KOPT-K1 (cell line): ENCODE data around the gene MED13L.

Experiments used
- H3K27ac ChIP-seq: fragments of 200-600 bp; sonication (generic); 2 replicates; pipeline ENCODE4 v1.5.1; 2016; ENCODE audit warnings: antibody characterized with exemption, mild to moderate bottlenecking, low read depth, low read length; ENCODE audit not compliant: poor library complexity, severe bottlenecking
- H3K36me3 ChIP-seq: fragments of 200-600 bp; sonication (generic); 2 replicates; pipeline ENCODE4 v1.5.1; 2017; ENCODE audit warnings: antibody characterized with exemption, mild to moderate bottlenecking, low read length, moderate library complexity; ENCODE audit not compliant: insufficient read depth
- H3K9me3 ChIP-seq: fragments of 200-600 bp; sonication (generic); 2 replicates; pipeline ENCODE4 v1.5.1; 2017; ENCODE audit warnings: antibody characterized with exemption, low read length, mild to moderate bottlenecking; ENCODE audit not compliant: insufficient read depth, poor library complexity, severe bottlenecking

The MED13L gene

DNA sequence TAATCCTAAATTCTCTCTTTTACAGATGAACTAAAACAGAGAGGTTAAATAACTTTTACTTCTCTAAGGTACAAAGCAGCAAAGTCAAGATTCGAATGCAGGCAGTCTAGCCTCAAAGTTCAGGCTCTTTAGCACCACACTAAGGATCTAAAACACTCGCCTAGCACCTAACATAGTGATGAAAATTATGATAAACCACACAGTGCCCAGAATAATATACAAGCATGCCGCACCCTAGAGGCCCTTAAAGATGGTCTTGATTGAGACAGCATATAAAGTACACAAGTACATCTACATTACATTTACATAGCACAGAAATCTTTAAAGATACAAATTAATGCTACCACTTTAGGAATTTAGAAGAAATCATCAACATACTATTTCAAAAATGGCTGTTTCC, 207.0 kb downstream of the MED13L start:
- Histone ChIP-seq H3K27ac (no peak overlapping the region), H3K36me3 (no peaks in the 10 kb centered on the region), H3K9me3 (no peaks in the 10 kb centered on the region)

DNA sequence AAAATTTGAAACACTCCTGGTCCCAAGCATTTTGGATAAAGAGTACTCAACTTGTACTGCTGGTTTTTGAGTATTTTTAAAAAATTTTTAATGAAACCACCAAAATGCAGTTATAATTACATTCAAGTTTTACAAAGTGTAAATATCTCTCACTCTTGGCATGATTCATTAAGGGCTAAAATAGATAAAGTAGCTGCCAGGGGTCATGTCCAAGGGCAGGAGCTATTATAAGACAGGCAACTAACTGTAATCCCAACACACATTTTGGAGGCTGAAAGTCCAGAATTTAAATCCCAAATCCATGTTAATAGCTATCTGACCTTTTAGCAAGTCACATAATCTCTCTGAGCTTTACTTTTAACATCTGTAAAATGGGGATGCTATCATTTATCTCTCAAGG, 207.6 kb downstream of the MED13L start:
- Histone ChIP-seq H3K27ac (no peak overlapping the region), H3K36me3 (no peaks in the 10 kb centered on the region), H3K9me3 (no peaks in the 10 kb centered on the region)

DNA sequence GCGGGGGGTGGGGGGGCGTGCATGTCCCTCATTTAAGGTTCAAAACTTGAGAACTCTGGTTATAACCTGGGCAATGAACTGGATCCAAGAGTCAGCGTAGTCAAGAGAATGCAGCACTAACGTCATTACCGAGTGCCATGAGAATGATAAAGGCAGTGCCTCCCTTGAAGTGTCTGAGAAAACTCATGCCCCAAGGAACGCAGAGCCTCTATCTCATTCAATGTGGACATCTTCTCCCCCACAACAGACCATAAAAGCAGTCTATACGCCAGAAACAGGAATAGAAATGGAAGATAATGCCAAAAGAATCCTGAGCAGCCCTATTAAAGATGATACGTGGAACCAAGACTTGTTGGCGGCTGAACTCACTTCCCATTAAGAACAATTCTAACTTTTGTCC, 208.6 kb downstream of the MED13L start:
- no peaks in the 10 kb centered on the region for H3K9me3 ChIP-seq
- no peak overlapping the region for H3K27ac ChIP-seq

DNA sequence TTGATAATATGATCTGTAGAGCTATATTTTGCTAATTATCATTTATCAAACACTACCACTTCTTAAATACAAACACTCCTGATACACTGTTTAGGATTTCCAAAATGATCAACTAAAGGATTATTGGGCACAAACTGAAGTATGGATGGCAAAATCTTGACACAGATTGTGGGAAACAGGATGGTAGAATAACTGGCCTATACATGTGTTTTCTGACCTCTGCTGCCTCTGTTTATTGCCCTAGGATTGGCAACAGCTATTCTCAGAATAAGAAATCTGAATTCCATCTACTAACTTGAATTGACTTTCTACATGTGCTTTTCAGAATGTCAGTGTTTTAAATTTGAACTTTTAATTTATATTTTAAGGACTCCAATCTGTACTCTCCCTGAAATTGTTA, 209.1 kb downstream of the MED13L start:
- H3K36me3 ChIP-seq, result no peaks in the 10 kb centered on the region
- H3K9me3 ChIP-seq, result no peaks in the 10 kb centered on the region
- H3K27ac ChIP-seq, result no peak overlapping the region

More for the DNA sequence above, 208.6 kb downstream of the MED13L start:
- H3K36me3 ChIP-seq, result no peaks in the 10 kb centered on the region

DNA sequence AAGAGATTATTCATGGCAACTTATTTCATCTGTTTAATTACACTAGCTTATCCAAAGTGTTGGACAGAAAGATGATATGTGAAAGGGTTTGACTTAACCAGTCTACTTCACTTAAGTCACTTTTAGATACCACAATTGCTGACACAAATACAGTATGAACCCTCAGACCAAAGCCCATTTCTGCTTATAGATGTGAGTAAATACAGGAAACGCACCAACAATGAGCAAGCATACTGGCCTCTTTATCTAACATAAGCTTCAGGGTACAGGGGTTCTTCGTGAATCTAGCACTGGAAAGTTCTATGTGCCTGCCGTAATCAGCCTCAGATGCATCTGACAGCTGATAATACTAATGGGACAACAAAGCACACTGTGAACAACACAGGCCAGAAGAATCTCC, 209.6 kb downstream of the MED13L start:
- no peak overlapping the region for H3K27ac ChIP-seq
- H3K9me3 ChIP-seq, result no peaks in the 10 kb centered on the region
- no peaks in the 10 kb centered on the region for H3K36me3 ChIP-seq

DNA sequence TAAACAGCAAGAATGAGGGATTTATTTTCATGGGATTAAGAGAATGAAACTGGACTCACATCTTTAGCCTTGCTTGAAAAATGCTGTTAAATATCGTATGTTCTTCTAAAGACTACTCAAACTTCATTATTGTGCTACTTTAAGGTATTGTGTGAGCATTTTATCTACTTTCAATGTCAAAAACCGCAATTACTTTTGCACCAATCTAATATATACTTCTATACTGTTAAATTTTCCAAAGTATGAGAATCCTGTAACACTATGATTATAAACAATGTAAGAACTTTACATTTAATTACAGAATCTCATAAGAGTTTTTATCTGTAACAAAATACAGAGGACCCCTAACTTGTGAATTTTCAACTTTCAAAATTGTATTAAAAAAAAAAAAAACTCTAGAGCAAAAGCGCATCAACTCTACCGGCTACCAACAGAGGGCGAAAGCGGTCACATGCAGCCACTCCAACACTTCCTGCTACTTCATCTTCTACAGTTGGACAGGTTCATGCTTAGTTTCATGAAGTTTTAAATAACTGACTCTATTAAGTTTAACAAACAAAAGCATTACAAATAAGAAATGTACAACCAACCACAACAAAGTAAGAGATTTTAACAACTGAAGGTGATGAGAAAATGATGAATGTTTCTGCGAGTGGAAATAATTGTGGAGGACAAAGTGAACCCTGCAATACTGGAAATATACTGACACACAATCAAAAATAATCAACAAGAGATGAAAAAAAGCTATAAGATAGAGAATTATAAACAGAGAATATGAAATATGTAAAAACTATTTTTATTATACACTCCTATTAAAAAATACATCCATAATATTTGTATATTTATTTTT, 210.9 kb downstream of the MED13L start:
- H3K27ac ChIP-seq, result no peak overlapping the region
- no peaks in the 10 kb centered on the region for H3K9me3 ChIP-seq
- no peaks in the 10 kb centered on the region for H3K36me3 ChIP-seq

DNA sequence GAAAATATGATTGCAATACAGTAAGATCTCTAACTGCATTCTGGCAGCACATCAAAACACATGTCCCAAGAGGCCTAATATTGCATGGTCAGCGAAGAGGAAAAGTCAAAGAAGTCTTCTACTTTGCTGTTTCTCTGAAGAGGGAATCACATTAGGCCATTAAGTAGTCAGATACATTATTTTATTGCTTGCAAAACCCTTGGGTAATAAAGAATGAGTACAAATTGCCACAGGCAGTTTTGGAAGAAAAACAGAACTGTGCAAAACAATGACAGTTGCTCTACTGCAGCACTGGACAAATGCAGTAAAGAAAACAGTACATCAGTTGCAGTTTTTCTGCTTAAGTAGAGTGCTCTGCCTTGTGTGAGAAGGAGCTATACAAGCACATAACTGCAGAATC, 211.9 kb downstream of the MED13L start:
- Histone ChIP-seq H3K9me3 (no peaks in the 10 kb centered on the region), H3K36me3 (no peaks in the 10 kb centered on the region), H3K27ac (no peak overlapping the region)

DNA sequence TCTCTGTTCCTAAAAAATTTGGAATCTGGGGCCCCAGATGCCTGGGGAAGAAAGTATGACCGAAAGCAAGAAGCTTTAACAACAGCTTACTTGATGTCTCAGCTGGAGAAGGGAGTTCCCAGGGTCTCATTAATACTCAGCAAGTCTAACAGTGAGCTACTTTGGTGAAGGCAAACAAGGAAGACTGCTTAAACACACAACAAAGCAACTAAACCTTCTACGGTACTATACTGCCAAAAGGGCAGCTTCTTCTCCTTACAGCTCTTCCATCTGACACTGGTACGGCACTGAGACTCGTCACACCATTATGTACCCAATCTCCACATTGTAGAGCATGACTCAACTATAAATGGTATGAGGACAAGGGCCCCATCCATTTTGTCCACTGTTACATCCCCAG, 213.0 kb downstream of the MED13L start:
- H3K36me3 ChIP-seq, result no peaks in the 10 kb centered on the region
- H3K9me3 ChIP-seq, result no peaks in the 10 kb centered on the region
- no peak overlapping the region for H3K27ac ChIP-seq

DNA sequence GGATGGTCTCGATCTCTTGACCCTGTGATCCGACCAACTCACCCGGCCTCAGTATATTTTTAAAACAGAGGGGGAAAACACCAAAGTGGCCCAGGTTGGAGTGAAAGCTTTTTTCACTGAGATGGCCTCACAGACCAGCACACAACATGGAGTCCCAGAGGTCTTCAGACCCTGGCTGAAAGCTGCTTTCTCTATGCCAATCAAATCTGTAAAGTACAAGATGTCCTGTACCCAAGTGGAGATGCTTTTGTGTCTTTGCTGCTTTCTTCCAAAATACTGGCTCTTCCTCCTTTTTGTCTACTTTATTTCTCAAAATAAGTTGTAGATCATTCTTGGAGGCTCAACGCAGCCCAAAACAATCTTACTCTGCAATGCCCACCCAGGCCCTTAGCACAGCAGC, 214.8 kb downstream of the MED13L start:
- Histone ChIP-seq H3K36me3 (no peaks in the 10 kb centered on the region), H3K9me3 (no peaks in the 10 kb centered on the region), H3K27ac (no peak overlapping the region)

DNA sequence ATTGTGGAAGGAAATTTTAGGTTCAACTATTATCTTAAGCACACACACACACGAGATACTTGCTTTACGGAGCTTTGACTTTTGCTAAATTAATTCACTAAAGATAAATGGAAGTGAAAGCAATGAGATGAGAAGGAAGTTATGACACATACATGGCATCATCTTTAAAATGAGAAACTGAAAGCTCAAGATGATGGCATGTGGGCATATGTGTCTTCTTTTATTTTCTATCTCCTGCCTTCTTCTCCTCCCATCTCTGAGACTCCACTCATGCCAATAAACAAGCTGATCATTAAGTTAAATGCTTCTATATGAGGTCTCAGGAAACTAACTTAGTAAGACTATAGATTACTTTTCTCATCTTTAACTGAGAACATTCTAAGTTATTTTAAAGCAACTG, 216.7 kb downstream of the MED13L start:
- H3K9me3 ChIP-seq, result no peaks in the 10 kb centered on the region
- H3K27ac ChIP-seq, result peak overlapping the region; percentile 39
- no peaks in the 10 kb centered on the region for H3K36me3 ChIP-seq

DNA sequence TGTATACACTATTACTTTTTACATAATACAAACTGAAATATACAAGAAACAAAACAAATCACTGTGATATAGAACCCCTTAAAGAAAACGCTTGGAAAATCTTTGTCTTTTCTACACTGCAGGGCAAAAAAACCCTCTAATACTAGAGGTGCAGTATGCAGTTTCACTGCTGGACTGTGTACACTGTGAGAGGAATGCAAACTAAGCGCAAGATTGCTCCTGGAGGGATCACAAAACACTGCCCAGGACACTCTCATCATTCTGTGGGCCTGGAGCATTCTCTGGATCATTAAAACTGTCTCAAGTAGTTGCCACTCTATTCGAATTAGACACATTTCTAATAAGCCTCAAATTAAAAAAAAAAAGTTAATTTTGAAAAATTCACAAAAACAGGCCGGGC, 217.6 kb downstream of the MED13L start:
- peak overlapping the region; percentile 39 for H3K27ac ChIP-seq
- H3K36me3 ChIP-seq, result no peaks in the 10 kb centered on the region

DNA sequence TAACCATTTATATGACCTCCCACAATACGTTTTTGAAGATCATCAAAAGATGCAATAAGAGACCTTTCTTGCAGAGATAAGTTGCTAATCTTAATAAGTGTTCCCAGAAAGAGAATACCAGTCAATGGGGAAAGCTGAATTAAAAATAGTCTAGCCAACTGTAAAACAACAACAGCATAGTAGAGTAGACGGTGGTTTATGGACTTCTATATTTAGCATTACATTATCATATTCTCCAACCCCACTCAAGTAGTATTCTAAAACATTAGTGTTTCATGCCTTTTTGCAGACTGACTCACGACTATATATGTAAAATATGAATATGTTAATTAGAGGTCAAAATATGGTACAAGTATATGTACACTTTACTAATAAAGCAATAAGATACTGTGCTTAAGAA, 218.9 kb downstream of the MED13L start:
- Histone ChIP-seq H3K27ac (no peak overlapping the region), H3K36me3 (no peaks in the 10 kb centered on the region), H3K9me3 (no peaks in the 10 kb centered on the region)

More for the DNA sequence above, 217.6 kb downstream of the MED13L start:
- no peaks in the 10 kb centered on the region for H3K9me3 ChIP-seq

DNA sequence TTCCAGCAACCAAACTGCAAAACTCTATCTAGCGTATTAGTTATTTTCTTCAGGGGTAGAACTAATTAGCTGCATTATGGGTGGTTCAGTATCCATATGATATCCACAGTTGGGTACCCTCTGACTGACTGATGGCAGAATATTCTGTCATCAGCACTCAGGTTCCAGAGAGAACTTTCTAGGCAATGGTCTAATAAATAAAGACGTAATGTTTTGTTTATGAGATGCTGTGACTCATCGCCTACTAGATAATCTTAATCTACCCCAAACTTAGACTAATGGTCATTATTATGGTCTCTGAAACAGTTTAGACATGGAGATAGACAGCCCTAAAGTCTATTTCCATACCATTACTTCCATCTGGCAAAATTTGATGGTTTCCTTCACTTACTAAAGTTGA, 220.1 kb downstream of the MED13L start:
- Histone ChIP-seq H3K27ac (no peak overlapping the region), H3K9me3 (no peaks in the 10 kb centered on the region), H3K36me3 (no peaks in the 10 kb centered on the region)

DNA sequence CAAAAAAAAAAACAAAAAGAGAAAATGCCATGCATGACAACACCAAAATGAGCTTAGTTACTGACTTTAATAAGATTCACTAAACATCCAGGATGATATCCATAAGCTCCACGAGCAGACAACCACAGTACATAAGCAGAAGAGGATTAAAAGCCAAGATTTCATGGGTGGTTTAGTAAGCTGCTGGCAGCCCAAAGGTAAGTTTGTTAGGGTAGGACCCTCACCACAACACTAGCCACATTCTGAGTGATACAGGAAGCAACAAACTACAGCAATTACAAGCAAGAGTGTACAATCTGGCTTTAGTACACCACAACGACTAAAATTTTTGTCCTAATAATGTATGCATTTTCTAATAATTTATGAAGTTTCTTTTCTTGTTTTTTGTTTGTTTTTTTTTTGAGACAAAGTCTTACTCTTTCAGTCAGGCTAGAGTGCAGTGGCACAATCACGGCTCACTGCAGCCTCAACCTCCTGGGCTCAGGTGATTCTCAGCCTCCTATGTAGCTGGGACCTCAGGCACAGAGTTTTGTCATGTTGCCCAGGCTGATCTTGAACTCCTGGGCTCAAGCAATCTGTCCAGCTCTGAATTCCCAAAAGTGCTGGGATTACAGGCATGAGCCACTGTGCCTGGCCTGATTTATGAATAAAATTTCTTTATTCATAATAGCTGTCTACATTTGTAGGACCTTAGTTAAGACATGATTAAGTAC, 221.4 kb downstream of the MED13L start:
- Histone ChIP-seq H3K36me3 (no peaks in the 10 kb centered on the region), H3K9me3 (no peaks in the 10 kb centered on the region), H3K27ac (no peak overlapping the region)

DNA sequence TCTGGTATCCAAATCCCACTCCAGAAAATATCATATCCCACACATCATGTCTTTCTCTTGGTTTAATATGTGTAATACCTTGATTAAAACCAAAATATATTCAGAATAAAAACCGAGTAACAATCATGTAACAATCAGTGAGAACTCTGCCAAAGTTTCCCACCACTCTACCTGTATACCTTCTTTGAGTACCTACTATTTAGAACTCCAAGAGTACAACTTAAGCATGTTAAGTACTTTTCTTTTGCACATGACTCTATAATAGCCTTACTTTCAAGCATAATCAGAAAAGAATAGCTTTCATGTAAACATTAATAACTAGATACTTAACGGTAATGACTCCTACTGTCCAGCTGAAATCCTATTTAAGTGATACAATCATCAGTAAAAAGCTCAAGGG, 223.2 kb downstream of the MED13L start:
- Histone ChIP-seq H3K36me3 (no peaks in the 10 kb centered on the region), H3K9me3 (no peaks in the 10 kb centered on the region), H3K27ac (no peak overlapping the region)
